Neural progenitor cell (in vitro differentiated cells): Measurements from ENCODE around the gene TRIM69. TPM values are rescaled to one million over a fixed set of nuclear protein-coding genes. Genes with fewer than 3 reads are reported as not detected.
"Not testable (repeated sequence)": the region's sequence is repeated elsewhere in the genome, so short reads cannot be mapped to it uniquely, and the experiment has no call there.

Experiments
- DNase-seq: peaks from one replicate; pipeline ENCODE4 v3.0.0-alpha.2; 2016; ENCODE audit warnings: low spot score
- H2AFZ ChIP-seq: fragments of 200-600 bp; sonication (generic); replicated peaks from 2 replicates; pipeline ENCODE4 v1.6.1; 2016; ENCODE audit warnings: antibody characterized with exemption
- H3F3A ChIP-seq: fragments of 200-600 bp; sonication (generic); 2 replicates; pipeline ENCODE4 v1.6.1; 2016; ENCODE audit warnings: antibody characterized with exemption, low read depth
- H3K27ac ChIP-seq: fragments of 200-600 bp; sonication (generic); 2 replicates; pipeline ENCODE4 v1.5.1; 2016; ENCODE audit warnings: mild to moderate bottlenecking
- H3K27me3 ChIP-seq: fragments of 200-600 bp; sonication (generic); 2 replicates; pipeline ENCODE4 v1.6.1; 2016; ENCODE audit warnings: mild to moderate bottlenecking, moderate library complexity
- H3K36me3 ChIP-seq: fragments of 200-600 bp; sonication (generic); 2 replicates; pipeline ENCODE4 v1.5.1; 2016
- H3K4me1 ChIP-seq: fragments of 200-600 bp; sonication (generic); 2 replicates; pipeline ENCODE4 v1.6.1; 2016; ENCODE audit warnings: mixed run types
- H3K4me2 ChIP-seq: fragments of 200-600 bp; sonication (generic); 2 replicates; pipeline ENCODE4 v1.6.1; 2016
- H3K4me3 ChIP-seq: fragments of 200-600 bp; sonication (generic); 2 replicates; pipeline ENCODE4 v1.5.1; 2016
- H3K79me2 ChIP-seq: fragments of 200-600 bp; sonication (generic); 2 replicates; pipeline ENCODE4 v1.6.1; 2016; ENCODE audit warnings: low read depth
- H3K9ac ChIP-seq: fragments of 200-600 bp; sonication (generic); 2 replicates; pipeline ENCODE4 v1.6.1; 2016
- H3K9me3 ChIP-seq: fragments of 200-600 bp; sonication (generic); 2 replicates; pipeline ENCODE4 v1.5.1; 2016; ENCODE audit warnings: low read depth
- H4K20me1 ChIP-seq: fragments of 200-600 bp; sonication (generic); 2 replicates; pipeline ENCODE4 v1.6.1; 2016; ENCODE audit warnings: low read depth
- H3K27ac Mint-ChIP-seq: 3 replicates; pipeline ENCODE4 v1.8.0; 2021; ENCODE audit warnings: mixed read lengths
- H3K27me3 Mint-ChIP-seq: 2 replicates; pipeline ENCODE4 v1.8.0; 2022; ENCODE audit warnings: low read depth, mild to moderate bottlenecking, inconsistent platforms, moderate library complexity, mixed read lengths; ENCODE audit not compliant: insufficient read depth
- H3K36me3 Mint-ChIP-seq: 3 replicates; pipeline ENCODE4 v1.8.0; 2021; ENCODE audit warnings: mixed read lengths
- H3K4me1 Mint-ChIP-seq: 3 replicates; pipeline ENCODE4 v1.8.0; 2021; ENCODE audit warnings: mixed read lengths
- H3K4me3 Mint-ChIP-seq: 3 replicates; pipeline ENCODE4 v1.8.0; 2021; ENCODE audit warnings: mild to moderate bottlenecking, moderate library complexity, mixed read lengths
- H3K9me3 Mint-ChIP-seq: 3 replicates; pipeline ENCODE4 v1.8.0; 2020; ENCODE audit warnings: mixed read lengths
- EZH2 ChIP-seq: fragments of 200-600 bp; sonication (generic); IDR thresholded peaks from 2 replicates; pipeline ENCODE4 v1.6.1; 2017; ENCODE audit warnings: antibody characterized with exemption, mild to moderate bottlenecking, moderate library complexity
- EZH2phosphoT487 ChIP-seq: fragments of 200-600 bp; sonication (generic); IDR thresholded peaks from 2 replicates; pipeline ENCODE4 v1.6.1; 2017; ENCODE audit warnings: antibody characterized with exemption
- total RNA-seq: library from RNA; depleted of rRNA; stranded (reverse); fragments of >200 nt; gene quantifications from 2 replicates; pipeline ENCODE4 v1.2.3, GENCODE V29; 2015; ENCODE audit warnings: low replicate concordance
- TF ChIP-seq, protein P1 (sequence below): fragments of 200-600 bp; sonication (generic); IDR thresholded peaks from 2 replicates; pipeline ENCODE4 v1.5.1; 2017; ENCODE audit warnings: antibody characterized with exemption, mild to moderate bottlenecking

Gene TRIM69
- total RNA-seq, 1 donor from 2014 or later, result 0.51 TPM

DNA sequence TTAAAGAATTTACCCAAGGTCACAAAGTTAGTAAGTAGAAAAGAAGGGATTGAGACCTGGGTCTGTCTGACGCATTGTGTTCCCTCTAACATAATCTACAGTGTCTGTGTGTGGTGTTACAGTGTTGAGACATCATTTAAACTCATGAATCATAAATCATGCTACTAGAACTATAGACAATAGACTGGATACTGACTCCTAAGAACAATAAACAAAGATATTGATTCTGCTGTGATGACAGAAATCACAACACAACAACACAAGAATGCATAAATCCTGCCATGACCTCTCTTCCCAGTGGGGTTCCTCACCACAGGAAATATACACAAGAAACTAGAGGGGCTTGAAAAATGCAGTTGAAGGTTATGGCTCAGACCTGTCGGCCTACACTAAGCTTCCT, 44.3 kb downstream of the TRIM69 start:
- Mint-ChIP-seq H3K4me3 (no peak overlapping the region), H3K27ac (no peak overlapping the region), H3K36me3 (no peaks in the 10 kb centered on the region), H3K9me3 (no peaks in the 10 kb centered on the region), H3K27me3 (peaks cover 4% of the 10 kb centered on the region), H3K4me1 (peaks cover 20% of the 10 kb centered on the region)
- H3K79me2 ChIP-seq, result no peaks in the 10 kb centered on the region
- H3K4me1 ChIP-seq, result no peaks in the 10 kb centered on the region
- no peak overlapping the region for H3K4me2 ChIP-seq
- no peaks in the 10 kb centered on the region for H3K36me3 ChIP-seq
- H3K4me3 ChIP-seq, result no peak overlapping the region
- no peak overlapping the region for H3K9ac ChIP-seq
- H3K27me3 ChIP-seq, result no peaks in the 10 kb centered on the region
- TF ChIP-seq, protein P1, sequence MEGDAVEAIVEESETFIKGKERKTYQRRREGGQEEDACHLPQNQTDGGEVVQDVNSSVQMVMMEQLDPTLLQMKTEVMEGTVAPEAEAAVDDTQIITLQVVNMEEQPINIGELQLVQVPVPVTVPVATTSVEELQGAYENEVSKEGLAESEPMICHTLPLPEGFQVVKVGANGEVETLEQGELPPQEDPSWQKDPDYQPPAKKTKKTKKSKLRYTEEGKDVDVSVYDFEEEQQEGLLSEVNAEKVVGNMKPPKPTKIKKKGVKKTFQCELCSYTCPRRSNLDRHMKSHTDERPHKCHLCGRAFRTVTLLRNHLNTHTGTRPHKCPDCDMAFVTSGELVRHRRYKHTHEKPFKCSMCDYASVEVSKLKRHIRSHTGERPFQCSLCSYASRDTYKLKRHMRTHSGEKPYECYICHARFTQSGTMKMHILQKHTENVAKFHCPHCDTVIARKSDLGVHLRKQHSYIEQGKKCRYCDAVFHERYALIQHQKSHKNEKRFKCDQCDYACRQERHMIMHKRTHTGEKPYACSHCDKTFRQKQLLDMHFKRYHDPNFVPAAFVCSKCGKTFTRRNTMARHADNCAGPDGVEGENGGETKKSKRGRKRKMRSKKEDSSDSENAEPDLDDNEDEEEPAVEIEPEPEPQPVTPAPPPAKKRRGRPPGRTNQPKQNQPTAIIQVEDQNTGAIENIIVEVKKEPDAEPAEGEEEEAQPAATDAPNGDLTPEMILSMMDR, result no peak
- TF ChIP-seq EZH2 (no peak), EZH2phosphoT487 (no peak)
- H3F3A ChIP-seq, result no peaks in the 10 kb centered on the region
- no peak overlapping the region for H3K27ac ChIP-seq
- no peaks in the 10 kb centered on the region for H3K9me3 ChIP-seq
- no peak for DNase-seq
- H2AFZ ChIP-seq, result no peak overlapping the region
- H4K20me1 ChIP-seq, result no peaks in the 10 kb centered on the region

DNA sequence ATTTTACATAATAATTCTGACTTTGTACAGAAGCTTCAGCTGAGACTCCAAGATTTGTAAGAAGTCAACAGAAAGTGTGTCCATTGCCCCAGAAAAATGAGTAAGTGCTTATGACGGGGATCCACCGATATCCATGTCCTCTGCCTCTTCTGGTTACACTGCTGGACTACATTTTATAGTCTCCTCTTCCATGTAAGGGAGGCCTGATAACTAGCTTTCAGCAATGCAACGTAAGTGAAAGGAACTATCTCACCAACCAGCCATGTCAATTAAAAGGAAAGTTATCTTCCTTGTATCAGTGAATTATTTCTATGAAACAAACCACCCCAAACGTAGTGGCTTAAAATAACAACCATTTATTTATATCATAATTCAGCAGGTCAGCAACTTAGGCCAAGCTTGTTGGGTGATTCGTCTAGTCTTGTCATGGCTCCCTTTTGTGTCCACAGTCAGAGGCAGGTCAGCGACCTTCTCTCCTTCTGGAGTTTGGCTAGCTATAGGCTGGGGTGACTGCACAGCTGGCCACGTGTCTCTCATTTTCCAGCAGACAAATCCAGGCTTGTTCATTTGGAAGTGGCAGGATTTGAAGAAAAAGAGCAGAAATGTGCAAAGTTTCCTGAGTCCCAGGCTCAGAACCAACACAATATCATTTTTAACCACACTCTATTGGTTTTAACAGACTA, 44.9 kb downstream of the TRIM69 start:
- Histone ChIP-seq H3K36me3 (no peaks in the 10 kb centered on the region), H3K4me3 (no peak overlapping the region), H3K9me3 (no peaks in the 10 kb centered on the region), H3K27me3 (no peaks in the 10 kb centered on the region), H2AFZ (no peak overlapping the region), H3K27ac (no peak overlapping the region), H3K9ac (no peak overlapping the region), H4K20me1 (no peaks in the 10 kb centered on the region), H3F3A (no peaks in the 10 kb centered on the region), H3K4me2 (no peak overlapping the region), H3K4me1 (no peaks in the 10 kb centered on the region), H3K79me2 (no peaks in the 10 kb centered on the region)
- Mint-ChIP-seq H3K27ac (no peak overlapping the region), H3K36me3 (no peaks in the 10 kb centered on the region), H3K4me1 (peaks cover 17% of the 10 kb centered on the region), H3K27me3 (peaks cover 2% of the 10 kb centered on the region), H3K9me3 (no peaks in the 10 kb centered on the region), H3K4me3 (no peak overlapping the region)
- DNase-seq, result no peak
- TF ChIP-seq EZH2 (no peak), EZH2phosphoT487 (no peak)
- TF ChIP-seq, protein P1, result no peak

GRCh38 chr15:44782516-44782915, 46.2 kb downstream of the TRIM69 start:
- no peak for DNase-seq
- Mint-ChIP-seq H3K27ac (no peak overlapping the region), H3K4me3 (no peak overlapping the region), H3K9me3 (no peaks in the 10 kb centered on the region), H3K27me3 (peaks cover 2% of the 10 kb centered on the region), H3K36me3 (no peaks in the 10 kb centered on the region), H3K4me1 (peaks cover 17% of the 10 kb centered on the region)
- Histone ChIP-seq H3K4me1 (no peaks in the 10 kb centered on the region), H3K9me3 (no peaks in the 10 kb centered on the region), H4K20me1 (no peaks in the 10 kb centered on the region), H3K79me2 (no peaks in the 10 kb centered on the region), H2AFZ (no peak overlapping the region), H3K36me3 (no peaks in the 10 kb centered on the region), H3F3A (no peaks in the 10 kb centered on the region), H3K27ac (no peak overlapping the region), H3K9ac (no peak overlapping the region), H3K27me3 (no peaks in the 10 kb centered on the region), H3K4me2 (no peak overlapping the region), H3K4me3 (no peak overlapping the region)
- no peak for TF ChIP-seq EZH2phosphoT487
- TF ChIP-seq EZH2, result no peak
- TF ChIP-seq, protein P1, result no peak

DNA sequence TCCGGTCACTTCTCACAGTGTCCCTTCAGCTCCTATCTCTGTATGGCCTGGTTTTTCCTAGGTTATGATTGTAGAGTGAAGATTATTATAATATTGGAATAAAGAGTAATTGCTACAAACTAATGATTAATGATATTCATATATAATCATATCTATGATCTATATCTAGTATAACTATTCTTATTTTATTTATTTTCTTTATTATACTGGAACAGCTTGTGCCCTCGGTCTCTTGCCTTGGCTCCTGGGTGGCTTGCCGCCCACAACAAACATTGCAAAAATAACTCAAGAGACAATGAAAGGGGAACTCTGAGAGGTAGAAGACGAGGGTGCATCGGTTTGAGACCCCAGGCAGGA, 48.6 kb downstream of the TRIM69 start:
- not testable (repeated sequence) for H3K9ac ChIP-seq, H4K20me1 ChIP-seq, H3K27me3 ChIP-seq, DNase-seq, H3K36me3 ChIP-seq, H3F3A ChIP-seq, H3K4me1 ChIP-seq, H3K27me3 Mint-ChIP-seq, H3K4me2 ChIP-seq, H3K9me3 Mint-ChIP-seq, H3K4me3 ChIP-seq, H3K9me3 ChIP-seq, H3K27ac Mint-ChIP-seq, H2AFZ ChIP-seq, H3K79me2 ChIP-seq, H3K27ac ChIP-seq, H3K36me3 Mint-ChIP-seq
- peaks cover 17% of the 10 kb centered on the region for H3K4me1 Mint-ChIP-seq
- peak overlapping the region; percentile 93 for H3K4me3 Mint-ChIP-seq
